Measurements from ENCODE around the gene KCNA5.

KCNA5 gene

DNA sequence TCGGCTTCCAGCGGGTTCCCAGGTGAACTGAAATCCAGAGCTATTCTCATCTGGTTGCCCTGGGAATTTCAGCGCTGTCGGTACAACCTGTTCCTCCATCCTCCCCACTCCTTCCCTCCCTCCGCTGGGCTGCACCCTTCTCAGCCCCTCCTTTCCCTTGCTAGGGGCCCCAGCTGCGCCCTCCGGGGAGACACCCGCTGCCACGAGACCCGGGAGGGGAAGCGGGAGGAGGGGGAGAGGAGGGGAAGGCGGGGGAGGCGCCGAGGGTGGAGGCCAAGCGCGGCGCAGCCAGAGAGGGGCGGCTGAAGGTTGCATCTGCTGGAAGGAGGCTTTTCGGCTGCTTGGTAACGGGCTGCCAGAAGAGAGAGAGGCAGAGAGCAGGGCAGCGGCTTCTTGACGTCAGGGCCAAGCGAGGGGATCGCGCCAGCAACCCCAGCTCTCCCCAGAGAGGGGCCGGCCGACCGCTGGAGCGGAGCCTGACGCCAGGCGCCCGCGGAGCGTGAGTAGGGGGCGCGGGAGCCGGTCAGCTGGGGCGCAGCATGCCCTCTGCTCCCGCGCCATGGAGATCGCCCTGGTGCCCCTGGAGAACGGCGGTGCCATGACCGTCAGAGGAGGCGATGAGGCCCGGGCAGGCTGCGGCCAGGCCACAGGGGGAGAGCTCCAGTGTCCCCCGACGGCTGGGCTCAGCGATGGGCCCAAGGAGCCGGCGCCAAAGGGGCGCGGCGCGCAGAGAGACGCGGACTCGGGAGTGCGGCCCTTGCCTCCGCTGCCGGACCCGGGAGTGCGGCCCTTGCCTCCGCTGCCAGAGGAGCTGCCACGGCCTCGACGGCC is at the start of gene KCNA5:
TSS of gene KCNA5 (plus strand) at position 291 of the 831 bp plus-strand sequence. CDS start at position 560, 269 bp downstream.
- H3K27me3 Mint-ChIP-seq (ENCODE audit: low read depth) = peaks cover 58% of the 10 kb centered on the region
- H3K9me3 Mint-ChIP-seq = no peaks in the 10 kb centered on the region
- no peaks in the 10 kb centered on the region for H3K36me3 Mint-ChIP-seq (ENCODE audit: low read depth)
- no peak within 1 kb of the TSS for H3K27ac Mint-ChIP-seq
- H3K4me3 Mint-ChIP-seq = no peak within 1 kb of the TSS
- H3K4me1 Mint-ChIP-seq (ENCODE audit: low read depth) = no peaks in the 10 kb centered on the region

- H3K4me3 Mint-ChIP-seq = no peak overlapping the region
These were observed 49.1 kb upstream of the KCNA5 start for GRCh38 chr12:4994622-4995021.

DNA sequence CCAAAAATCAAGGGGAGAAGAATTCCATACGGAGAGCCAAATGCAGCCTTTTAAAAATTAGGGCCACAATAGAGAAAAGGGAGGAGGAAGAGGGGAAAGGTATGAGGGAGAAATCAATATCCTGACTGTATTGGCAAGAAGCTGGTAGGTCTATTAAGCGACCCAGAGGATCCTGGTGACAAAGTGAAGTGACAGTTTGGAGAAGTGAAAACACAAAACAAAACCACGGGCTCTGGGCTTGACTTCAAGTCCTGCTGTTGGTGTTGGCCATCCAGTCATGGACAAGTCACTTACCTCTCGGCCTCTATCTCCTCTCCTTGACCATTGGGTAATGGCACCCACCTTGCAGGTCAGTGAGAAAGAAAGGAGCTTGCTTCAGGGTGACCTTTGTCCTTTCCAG is 47.0 kb upstream of the KCNA5 start:
- H3K9me3 Mint-ChIP-seq = no peaks in the 10 kb centered on the region

More at GRCh38 chr12:4994622-4995021, 49.1 kb upstream of the KCNA5 start:
- H3K9me3 Mint-ChIP-seq = no peaks in the 10 kb centered on the region
- H3K36me3 Mint-ChIP-seq (ENCODE audit: low read depth) = no peaks in the 10 kb centered on the region
- H3K27ac Mint-ChIP-seq = no peak overlapping the region
- peaks cover 19% of the 10 kb centered on the region for H3K27me3 Mint-ChIP-seq (ENCODE audit: low read depth)
- H3K4me1 Mint-ChIP-seq (ENCODE audit: low read depth) = no peaks in the 10 kb centered on the region

GRCh38 chr12:4997939-4998338 is 45.7 kb upstream of the KCNA5 start:
- peaks cover 9% of the 10 kb centered on the region for H3K27me3 Mint-ChIP-seq (ENCODE audit: low read depth)
- no peak overlapping the region for H3K4me3 Mint-ChIP-seq
- no peaks in the 10 kb centered on the region for H3K9me3 Mint-ChIP-seq
- H3K27ac Mint-ChIP-seq = no peak overlapping the region
- peaks cover 2% of the 10 kb centered on the region for H3K4me1 Mint-ChIP-seq (ENCODE audit: low read depth)
- no peaks in the 10 kb centered on the region for H3K36me3 Mint-ChIP-seq (ENCODE audit: low read depth)

More for the DNA sequence above, 47.0 kb upstream of the KCNA5 start:
- Mint-ChIP-seq H3K27me3 (ENCODE audit: low read depth) (peaks cover 16% of the 10 kb centered on the region), H3K36me3 (ENCODE audit: low read depth) (no peaks in the 10 kb centered on the region), H3K4me1 (ENCODE audit: low read depth) (no peaks in the 10 kb centered on the region), H3K4me3 (no peak overlapping the region), H3K27ac (no peak overlapping the region)

DNA sequence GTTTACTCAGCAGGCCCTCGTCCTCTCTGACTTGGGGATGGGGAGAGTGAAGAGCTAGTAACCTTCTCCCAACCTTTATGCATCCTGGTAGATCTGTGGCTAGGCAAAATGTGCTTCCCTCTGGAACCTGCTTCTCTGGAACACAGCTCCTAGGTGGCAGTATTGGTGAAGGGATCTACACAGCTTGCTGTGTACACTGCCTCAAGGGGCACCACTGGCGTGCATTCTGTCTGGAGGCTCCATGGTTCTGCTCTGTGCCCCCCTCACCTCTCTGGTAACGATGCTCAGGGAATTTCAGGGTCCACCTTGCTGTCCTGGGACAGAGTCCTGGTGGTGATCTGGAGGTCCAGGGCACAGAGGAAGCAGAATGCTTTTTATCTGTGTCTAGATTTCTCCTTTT is 43.5 kb upstream of the KCNA5 start:
- no peak overlapping the region for H3K4me3 Mint-ChIP-seq
- H3K9me3 Mint-ChIP-seq = no peaks in the 10 kb centered on the region
- peaks cover 9% of the 10 kb centered on the region for H3K27me3 Mint-ChIP-seq (ENCODE audit: low read depth)
- H3K36me3 Mint-ChIP-seq (ENCODE audit: low read depth) = no peaks in the 10 kb centered on the region
- H3K4me1 Mint-ChIP-seq (ENCODE audit: low read depth) = peaks cover 3% of the 10 kb centered on the region
- no peak overlapping the region for H3K27ac Mint-ChIP-seq

GRCh38 chr12:5000658-5001385 is 42.9 kb upstream of the KCNA5 start:
- peaks cover 9% of the 10 kb centered on the region for H3K27me3 Mint-ChIP-seq (ENCODE audit: low read depth)
- no peaks in the 10 kb centered on the region for H3K36me3 Mint-ChIP-seq (ENCODE audit: low read depth)
- H3K4me1 Mint-ChIP-seq (ENCODE audit: low read depth) = peaks cover 3% of the 10 kb centered on the region
- no peak overlapping the region for H3K27ac Mint-ChIP-seq
- no peaks in the 10 kb centered on the region for H3K9me3 Mint-ChIP-seq
- H3K4me3 Mint-ChIP-seq = no peak overlapping the region

DNA sequence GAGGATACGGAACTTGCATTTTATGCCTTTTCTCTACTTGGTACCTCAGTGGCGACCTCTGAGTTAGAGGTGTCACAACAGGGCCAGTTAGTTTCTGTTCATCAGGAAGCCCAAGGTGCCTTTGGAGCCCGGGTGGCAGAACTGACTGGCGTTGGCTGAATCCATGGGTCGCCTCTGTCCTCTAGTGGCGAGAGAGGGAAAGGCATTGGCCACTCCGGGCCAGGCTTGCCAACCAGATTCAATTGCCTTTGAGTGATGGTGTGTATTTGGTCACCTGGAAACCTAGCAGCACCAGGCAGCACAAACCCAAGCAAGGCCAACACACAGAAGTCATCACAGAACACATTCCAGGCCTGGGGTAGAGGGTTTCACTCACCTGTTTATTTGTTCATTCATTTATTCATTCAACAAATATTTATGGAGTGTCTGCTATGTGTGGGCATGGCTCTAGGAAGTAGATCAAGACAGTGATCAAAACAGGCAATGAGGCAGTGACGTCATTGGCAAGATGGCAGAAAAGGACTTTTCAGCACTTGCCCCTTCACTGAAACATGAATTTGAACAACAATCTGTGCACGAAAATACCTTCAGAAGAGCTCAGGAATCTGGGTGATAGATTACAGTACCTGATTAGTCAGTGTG is 40.5 kb upstream of the KCNA5 start:
- Mint-ChIP-seq H3K4me1 (ENCODE audit: low read depth) (peaks cover 3% of the 10 kb centered on the region), H3K27ac (no peak overlapping the region), H3K27me3 (ENCODE audit: low read depth) (peaks cover 9% of the 10 kb centered on the region), H3K36me3 (ENCODE audit: low read depth) (no peaks in the 10 kb centered on the region), H3K4me3 (no peak overlapping the region), H3K9me3 (no peaks in the 10 kb centered on the region)

- Mint-ChIP-seq H3K4me1 (ENCODE audit: low read depth) (no peaks in the 10 kb centered on the region), H3K27ac (no peak overlapping the region), H3K27me3 (ENCODE audit: low read depth) (peaks cover 13% of the 10 kb centered on the region), H3K9me3 (no peaks in the 10 kb centered on the region), H3K36me3 (ENCODE audit: low read depth) (no peaks in the 10 kb centered on the region), H3K4me3 (no peak overlapping the region)
These were observed 35.0 kb upstream of the KCNA5 start for GRCh38 chr12:5008661-5009060.

- Mint-ChIP-seq H3K36me3 (ENCODE audit: low read depth) (no peaks in the 10 kb centered on the region), H3K27ac (no peak overlapping the region), H3K27me3 (ENCODE audit: low read depth) (peaks cover 16% of the 10 kb centered on the region), H3K4me3 (no peak overlapping the region), H3K4me1 (ENCODE audit: low read depth) (no peaks in the 10 kb centered on the region), H3K9me3 (no peaks in the 10 kb centered on the region)
These were observed 33.5 kb upstream of the KCNA5 start for GRCh38 chr12:5010151-5010550.

- Mint-ChIP-seq H3K9me3 (no peaks in the 10 kb centered on the region), H3K4me3 (no peak overlapping the region), H3K27me3 (ENCODE audit: low read depth) (peaks cover 16% of the 10 kb centered on the region), H3K27ac (no peak overlapping the region), H3K4me1 (ENCODE audit: low read depth) (no peaks in the 10 kb centered on the region), H3K36me3 (ENCODE audit: low read depth) (no peaks in the 10 kb centered on the region)
These were observed 31.3 kb upstream of the KCNA5 start for GRCh38 chr12:5012337-5012736.

GRCh38 chr12:5013266-5013730 is 30.4 kb upstream of the KCNA5 start:
- Mint-ChIP-seq H3K4me1 (ENCODE audit: low read depth) (no peaks in the 10 kb centered on the region), H3K27ac (no peak overlapping the region), H3K4me3 (no peak overlapping the region), H3K27me3 (ENCODE audit: low read depth) (peaks cover 16% of the 10 kb centered on the region), H3K36me3 (ENCODE audit: low read depth) (no peaks in the 10 kb centered on the region), H3K9me3 (no peaks in the 10 kb centered on the region)

DNA sequence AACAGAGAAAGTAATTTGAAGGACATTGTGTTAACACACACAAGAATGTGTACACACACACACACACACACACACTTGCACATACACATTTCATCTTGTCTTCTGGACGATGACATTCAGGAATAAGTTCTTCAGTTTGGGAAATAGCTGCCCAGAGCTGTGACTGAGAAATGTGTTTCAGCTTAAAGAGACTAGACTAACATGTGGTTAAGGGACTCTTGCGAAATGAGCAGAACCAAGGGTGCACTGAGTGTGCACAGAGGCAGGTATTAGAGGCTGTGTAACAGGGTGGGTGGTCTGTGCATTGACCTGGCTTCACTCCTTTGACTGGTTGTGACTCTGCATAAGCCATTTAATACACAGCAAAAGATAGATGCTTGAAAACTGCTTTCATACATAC is 29.4 kb upstream of the KCNA5 start:
- Mint-ChIP-seq H3K9me3 (no peaks in the 10 kb centered on the region), H3K27ac (no peak overlapping the region), H3K36me3 (ENCODE audit: low read depth) (no peaks in the 10 kb centered on the region), H3K4me3 (no peak overlapping the region), H3K4me1 (ENCODE audit: low read depth) (no peaks in the 10 kb centered on the region), H3K27me3 (ENCODE audit: low read depth) (peaks cover 16% of the 10 kb centered on the region)

DNA sequence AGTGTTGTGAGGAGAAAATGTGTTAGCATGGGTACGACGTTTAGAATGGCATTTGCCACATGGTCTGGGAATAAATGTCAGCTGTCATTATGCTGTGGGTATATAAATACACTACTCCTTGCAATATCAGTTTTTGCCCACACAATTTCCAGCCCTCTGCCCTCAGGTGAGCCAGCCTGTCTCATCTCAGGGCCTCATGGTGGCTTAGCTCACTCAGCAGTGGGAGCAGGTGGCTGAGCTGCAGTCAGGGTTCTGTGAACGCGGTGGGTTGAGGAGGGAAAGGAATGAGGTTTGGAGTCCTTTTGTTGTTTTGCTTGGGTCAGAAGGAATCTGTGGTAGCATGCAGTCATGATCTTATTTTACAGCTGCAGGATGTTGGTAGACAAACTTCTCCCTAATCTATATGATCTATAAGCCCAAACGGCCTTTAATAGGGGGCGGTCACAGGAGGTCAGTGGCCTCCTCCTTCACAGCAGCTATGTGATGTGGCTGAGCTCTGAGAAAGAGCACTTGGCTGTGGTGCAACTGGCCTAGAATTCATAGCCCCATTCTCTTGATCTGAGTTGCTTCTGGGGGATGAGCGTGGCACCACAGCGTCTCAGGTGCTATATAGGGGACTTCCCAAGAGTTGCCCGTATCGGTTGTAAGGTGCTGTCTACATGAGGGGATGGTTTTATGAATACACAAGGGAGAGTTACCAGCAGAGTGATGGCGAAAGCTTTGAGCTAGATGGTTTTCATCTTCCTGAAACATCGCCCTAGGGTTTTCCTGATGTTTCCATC is 27.8 kb upstream of the KCNA5 start:
- no peak overlapping the region for H3K27ac Mint-ChIP-seq
- H3K4me1 Mint-ChIP-seq (ENCODE audit: low read depth) = no peaks in the 10 kb centered on the region
- H3K4me3 Mint-ChIP-seq = no peak overlapping the region
- no peaks in the 10 kb centered on the region for H3K9me3 Mint-ChIP-seq
- no peaks in the 10 kb centered on the region for H3K36me3 Mint-ChIP-seq (ENCODE audit: low read depth)
- H3K27me3 Mint-ChIP-seq (ENCODE audit: low read depth) = peaks cover 16% of the 10 kb centered on the region

- no peaks in the 10 kb centered on the region for H3K9me3 Mint-ChIP-seq
- peaks cover 11% of the 10 kb centered on the region for H3K27me3 Mint-ChIP-seq (ENCODE audit: low read depth)
- no peak overlapping the region for H3K4me3 Mint-ChIP-seq
- H3K27ac Mint-ChIP-seq = no peak overlapping the region
- no peaks in the 10 kb centered on the region for H3K36me3 Mint-ChIP-seq (ENCODE audit: low read depth)
- H3K4me1 Mint-ChIP-seq (ENCODE audit: low read depth) = no peaks in the 10 kb centered on the region
These were observed 27.2 kb upstream of the KCNA5 start for GRCh38 chr12:5016526-5016925.

Data from T-helper 1 cell treated with Interleukin-12 subunit alpha and Interleukin-12 subunit beta and Interleukin-4 antibody, amounts not matched to agents 30 μg/mL and 1 μg/mL, for 36 hours (primary cell).